ENCODE data around the gene BHLHA9. TPM values are rescaled to one million over a fixed set of nuclear protein-coding genes. Genes with fewer than 3 reads are reported as not detected.
A peak's percentile ranks its signal among the peaks of the same experiment; 100 is the strongest.

The BHLHA9 gene
- total RNA-seq, 1 donor from 2014 or later, result not detected

- no peak for TF ChIP-seq CTCF (IDR thresholded peaks at IDR 0.05; ENCODE audit: partially characterized antibody, unreplicated experiment)
- no peak for DNase-seq
- Mint-ChIP-seq H3K9me3 (ENCODE audit: unreplicated experiment) (peaks cover 4% of the 10 kb centered on the region), H3K27me3 (ENCODE audit: unreplicated experiment) (peaks cover 8% of the 10 kb centered on the region), H3K4me3 (ENCODE audit: unreplicated experiment) (no peak overlapping the region), H3K27ac (ENCODE audit: unreplicated experiment) (no peak overlapping the region), H3K4me1 (ENCODE audit: low read depth, unreplicated experiment) (peaks cover 3% of the 10 kb centered on the region), H3K36me3 (ENCODE audit: unreplicated experiment) (no peaks in the 10 kb centered on the region)
These were observed 3.4 kb downstream of the BHLHA9 start for GRCh38 chr17:1273492-1274244.

- Mint-ChIP-seq H3K4me1 (ENCODE audit: low read depth, unreplicated experiment) (peaks cover 3% of the 10 kb centered on the region), H3K27ac (ENCODE audit: unreplicated experiment) (no peak overlapping the region), H3K36me3 (ENCODE audit: unreplicated experiment) (no peaks in the 10 kb centered on the region), H3K4me3 (ENCODE audit: unreplicated experiment) (no peak overlapping the region), H3K9me3 (ENCODE audit: unreplicated experiment) (no peaks in the 10 kb centered on the region), H3K27me3 (ENCODE audit: unreplicated experiment) (peaks cover 8% of the 10 kb centered on the region)
- DNase-seq, result no peak
- TF ChIP-seq CTCF (IDR thresholded peaks at IDR 0.05; ENCODE audit: partially characterized antibody, unreplicated experiment), result no peak
These were observed 4.0 kb downstream of the BHLHA9 start for GRCh38 chr17:1274245-1274608.

GRCh38 chr17:1275205-1275961, 5.1 kb downstream of the BHLHA9 start:
- no peaks in the 10 kb centered on the region for H3K9me3 Mint-ChIP-seq (ENCODE audit: unreplicated experiment)
- H3K36me3 Mint-ChIP-seq (ENCODE audit: unreplicated experiment), result no peaks in the 10 kb centered on the region
- H3K27me3 Mint-ChIP-seq (ENCODE audit: unreplicated experiment), result peaks cover 5% of the 10 kb centered on the region
- H3K27ac Mint-ChIP-seq (ENCODE audit: unreplicated experiment), result no peak overlapping the region
- TF ChIP-seq CTCF (IDR thresholded peaks at IDR 0.05; ENCODE audit: partially characterized antibody, unreplicated experiment), result no peak
- H3K4me1 Mint-ChIP-seq (ENCODE audit: low read depth, unreplicated experiment), result peaks cover 6% of the 10 kb centered on the region
- DNase-seq, result no peak
- H3K4me3 Mint-ChIP-seq (ENCODE audit: unreplicated experiment), result no peak overlapping the region

GRCh38 chr17:1275962-1276736, 5.9 kb downstream of the BHLHA9 start:
- peak; percentile 88 for DNase-seq
- H3K4me3 Mint-ChIP-seq (ENCODE audit: unreplicated experiment), result no peak overlapping the region
- no peaks in the 10 kb centered on the region for H3K9me3 Mint-ChIP-seq (ENCODE audit: unreplicated experiment)
- peak; percentile 78 for TF ChIP-seq CTCF (IDR thresholded peaks at IDR 0.05; ENCODE audit: partially characterized antibody, unreplicated experiment)
- peaks cover 5% of the 10 kb centered on the region for H3K27me3 Mint-ChIP-seq (ENCODE audit: unreplicated experiment)
- peaks cover 8% of the 10 kb centered on the region for H3K4me1 Mint-ChIP-seq (ENCODE audit: low read depth, unreplicated experiment)
- H3K36me3 Mint-ChIP-seq (ENCODE audit: unreplicated experiment), result no peaks in the 10 kb centered on the region
- no peak overlapping the region for H3K27ac Mint-ChIP-seq (ENCODE audit: unreplicated experiment)
